HG02973 (cell line): ENCODE measurements around the gene GGTLC3.
"Not testable (repeated sequence)": the region's sequence is repeated elsewhere in the genome, so short reads cannot be mapped to it uniquely, and the experiment has no call there.

ENCODE experiments used
- ATAC-seq: cut with Tn5 transposase; IDR thresholded peaks from one replicate; pipeline ENCODE4 v1.9.1; 2021; ENCODE audit warnings: moderate library complexity; ENCODE audit not compliant: unreplicated experiment

GGTLC3 gene

DNA sequence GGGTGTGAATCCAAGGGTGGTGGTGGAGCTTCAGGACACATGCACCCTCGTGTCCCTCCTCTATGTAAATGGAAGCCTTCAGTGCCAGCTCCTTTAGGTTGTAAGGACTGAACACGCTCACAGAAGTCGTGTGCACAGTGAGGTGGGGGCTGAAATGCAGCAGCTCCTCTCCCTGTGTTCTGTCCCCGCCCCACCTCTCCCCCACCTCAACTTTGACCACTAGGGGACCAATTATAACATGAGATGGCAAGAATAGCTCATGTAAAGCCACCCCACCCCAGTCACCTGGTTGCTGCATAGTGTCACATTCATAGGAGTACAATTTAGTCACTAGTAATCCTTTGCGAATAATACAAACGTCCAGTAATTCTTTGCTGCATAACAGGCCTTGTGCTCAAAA is 4.8 kb upstream of the GGTLC3 start:
- ATAC-seq, result not testable (repeated sequence)

DNA sequence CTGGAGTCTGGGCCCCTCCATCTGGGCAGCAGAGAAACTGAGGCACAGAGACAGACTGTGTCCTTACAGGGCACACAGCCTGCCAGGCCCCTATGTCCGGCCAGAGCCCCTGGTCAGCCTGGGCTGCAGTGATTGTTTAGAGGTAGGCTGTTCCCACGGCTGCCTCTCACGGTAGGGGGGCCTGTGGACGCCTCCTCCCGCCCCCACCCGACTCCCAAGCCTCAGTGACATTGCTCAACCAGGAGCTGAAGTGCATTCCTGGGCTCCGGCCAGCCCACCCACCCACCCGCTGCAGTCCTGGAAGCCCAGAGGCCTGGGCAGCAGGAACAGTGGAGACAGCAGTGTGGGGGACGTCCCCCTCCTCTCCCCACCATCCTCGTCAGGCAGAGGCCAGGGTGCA is 4.5 kb downstream of the GGTLC3 start:
- ATAC-seq, result not testable (repeated sequence)

DNA sequence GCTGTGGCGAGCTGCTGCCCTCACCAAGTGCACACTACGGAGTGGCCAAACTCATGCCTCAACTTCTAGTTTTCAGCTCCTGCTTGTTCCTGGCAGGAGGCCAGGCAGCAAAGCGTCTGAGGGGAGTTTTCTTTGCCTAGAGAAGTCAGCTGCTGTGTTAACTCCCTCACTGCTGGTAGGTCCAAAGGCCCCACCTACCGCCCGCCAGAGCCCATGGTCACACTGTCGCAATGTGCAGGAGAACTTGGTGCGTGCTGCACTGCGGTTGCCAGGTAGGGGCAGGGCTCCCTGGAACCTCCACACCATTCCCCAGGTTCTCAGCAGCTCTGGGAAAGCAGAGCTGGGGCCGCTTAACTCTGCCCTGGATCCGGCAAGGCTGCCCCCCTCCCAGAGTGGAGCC is 5.6 kb downstream of the GGTLC3 start:
- ATAC-seq, result not testable (repeated sequence)

DNA sequence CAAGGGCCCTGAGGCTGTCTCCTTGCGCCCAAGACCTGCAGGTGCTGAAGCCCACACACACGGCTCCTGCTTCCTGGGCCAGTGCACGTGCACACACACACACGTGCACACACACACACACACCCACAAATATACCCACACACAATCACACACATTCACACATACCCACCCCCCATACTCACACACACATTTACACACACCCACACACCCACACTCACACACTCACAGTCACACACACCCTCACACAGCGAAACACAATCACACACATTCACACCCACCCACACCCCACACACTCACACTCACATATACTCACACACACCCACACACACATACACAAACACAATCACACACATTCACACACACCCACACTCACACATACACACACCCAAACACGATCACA is 6.6 kb downstream of the GGTLC3 start:
- ATAC-seq, result not testable (repeated sequence)

DNA sequence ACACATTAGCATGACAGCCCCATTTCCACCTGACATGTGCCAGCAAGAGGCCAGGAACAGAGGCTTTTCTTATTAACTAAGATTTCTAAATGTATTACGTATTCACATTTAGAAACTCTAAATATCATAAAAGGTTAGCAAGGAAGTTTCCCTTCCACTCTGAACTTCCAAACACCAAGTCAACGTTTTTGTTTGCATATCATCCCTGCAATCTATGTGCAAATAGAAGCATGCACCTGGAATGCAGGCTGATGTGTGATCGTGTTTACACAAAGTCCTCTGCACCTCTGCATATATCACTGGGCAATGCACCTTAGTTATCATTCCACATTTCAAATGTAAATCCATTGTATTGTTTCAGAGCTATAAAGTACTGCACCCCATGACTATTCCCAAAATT is 21.7 kb downstream of the GGTLC3 start:
- ATAC-seq, result not testable (repeated sequence)
